MM.1S (cell line): ENCODE measurements around the gene NAA25.

Source experiments
- DNase-seq: peaks from one replicate; pipeline ENCODE4 v3.0.0-alpha.2; 2015
- H2AFZ ChIP-seq: fragments of 300-600 bp; sonication (generic); 2 replicates; pipeline ENCODE4 v1.6.0; 2016; ENCODE audit warnings: antibody characterized with exemption, low read length
- H3F3A ChIP-seq: fragments of 300-600 bp; sonication (generic); 2 replicates; pipeline ENCODE4 v1.6.1; 2016; ENCODE audit warnings: mild to moderate bottlenecking, antibody characterized with exemption, low read length, moderate library complexity, mixed read lengths; ENCODE audit not compliant: insufficient read depth
- H3K27ac ChIP-seq: fragments of 300-600 bp; sonication (generic); 2 replicates; pipeline ENCODE4 v1.5.1; 2016; ENCODE audit warnings: mild to moderate bottlenecking, low read length
- H3K27me3 ChIP-seq: fragments of 300-600 bp; sonication (generic); replicated peaks from 2 replicates; pipeline ENCODE4 v1.6.0; 2016; ENCODE audit warnings: low read length; ENCODE audit not compliant: insufficient read depth
- H3K36me3 ChIP-seq: fragments of 300-600 bp; sonication (generic); replicated peaks from 2 replicates; pipeline ENCODE4 v1.6.1; 2016; ENCODE audit warnings: mild to moderate bottlenecking, low read length, mixed read lengths; ENCODE audit not compliant: insufficient read depth
- H3K4me1 ChIP-seq: fragments of 300-600 bp; sonication (generic); 2 replicates; pipeline ENCODE4 v1.6.1; 2016; ENCODE audit warnings: low read length, mixed read lengths
- H3K4me2 ChIP-seq: fragments of 300-600 bp; sonication (generic); 2 replicates; pipeline ENCODE4 v1.6.0; 2016; ENCODE audit warnings: low read depth, low read length
- H3K4me3 ChIP-seq: fragments of 300-600 bp; sonication (generic); 2 replicates; pipeline ENCODE4 v1.5.1; 2016; ENCODE audit warnings: low read length, mixed read lengths
- H3K79me2 ChIP-seq: fragments of 300-600 bp; sonication (generic); 2 replicates; pipeline ENCODE4 v1.6.1; 2016; ENCODE audit warnings: mixed run types, low read length, mixed read lengths
- H3K9ac ChIP-seq: fragments of 300-600 bp; sonication (generic); 2 replicates; pipeline ENCODE4 v1.6.1; 2016; ENCODE audit warnings: low read length, mixed read lengths
- H3K9me2 ChIP-seq: fragments of 300-600 bp; sonication (generic); replicated peaks from 2 replicates; pipeline ENCODE4 v1.6.1; 2016; ENCODE audit warnings: mild to moderate bottlenecking, low read length, mixed read lengths; ENCODE audit not compliant: insufficient read depth
- H3K9me3 ChIP-seq: fragments of 300-600 bp; sonication (generic); replicated peaks from 2 replicates; pipeline ENCODE4 v1.6.1; 2016; ENCODE audit warnings: mild to moderate bottlenecking, low read length, mixed read lengths; ENCODE audit not compliant: insufficient read depth
- H4K20me1 ChIP-seq: fragments of 300-600 bp; sonication (generic); 2 replicates; pipeline ENCODE4 v1.6.1; 2016; ENCODE audit warnings: mild to moderate bottlenecking, low read length, moderate library complexity, mixed read lengths; ENCODE audit not compliant: insufficient read depth
- CTCF ChIP-seq: fragments of 300-600 bp; sonication (generic); IDR thresholded peaks from 2 replicates; pipeline ENCODE4 v1.5.1; 2016; ENCODE audit warnings: antibody characterized with exemption, low read length, mixed read lengths
- EZH2 ChIP-seq: fragments of 300-600 bp; sonication (generic); optimal IDR thresholded peaks from 2 replicates; pipeline ENCODE3; 2017; ENCODE audit warnings: low read depth, mild to moderate bottlenecking, antibody characterized with exemption, low read length, mixed read lengths
- EZH2phosphoT487 ChIP-seq: fragments of 300-600 bp; sonication (generic); IDR thresholded peaks from 2 replicates; pipeline ENCODE4 v1.6.1; 2018; ENCODE audit warnings: antibody characterized with exemption, low read length

NAA25 gene

GRCh38 chr12:112096070-112096469, 12.5 kb downstream of the NAA25 start:
- Histone ChIP-seq H3K27me3 (no peaks in the 10 kb centered on the region), H3K9me3 (no peaks in the 10 kb centered on the region), H3K27ac (no peak overlapping the region), H2AFZ (no peak overlapping the region), H3K4me2 (no peak overlapping the region), H3K4me1 (no peaks in the 10 kb centered on the region), H3F3A (no peaks in the 10 kb centered on the region), H3K79me2 (peaks cover 46% of the 10 kb centered on the region), H3K9ac (no peak overlapping the region), H3K4me3 (no peak overlapping the region), H3K9me2 (no peaks in the 10 kb centered on the region), H4K20me1 (no peaks in the 10 kb centered on the region), H3K36me3 (no peaks in the 10 kb centered on the region)
- DNase-seq: no peak
- no peak for TF ChIP-seq EZH2
- no peak for TF ChIP-seq EZH2phosphoT487
- no peak for TF ChIP-seq CTCF

- Histone ChIP-seq H3K27ac (no peak overlapping the region), H3K4me3 (no peak overlapping the region), H3K9me2 (no peaks in the 10 kb centered on the region), H3K79me2 (peaks cover 22% of the 10 kb centered on the region), H3K4me1 (no peaks in the 10 kb centered on the region), H4K20me1 (no peaks in the 10 kb centered on the region), H2AFZ (no peak overlapping the region), H3K36me3 (no peaks in the 10 kb centered on the region; the same call in 1 of the 2 replicates), H3K4me2 (no peak overlapping the region), H3K9ac (no peak overlapping the region), H3F3A (no peaks in the 10 kb centered on the region), H3K9me3 (no peaks in the 10 kb centered on the region), H3K27me3 (no peaks in the 10 kb centered on the region)
- TF ChIP-seq EZH2: no peak
- DNase-seq: no peak
These were observed 17.0 kb downstream of the NAA25 start for GRCh38 chr12:112091563-112091962.

- TF ChIP-seq EZH2 (no peak), EZH2phosphoT487 (no peak), CTCF (no peak)
- Histone ChIP-seq H3K27ac (no peak overlapping the region), H3F3A (no peaks in the 10 kb centered on the region), H3K36me3 (no peaks in the 10 kb centered on the region; the same call in 1 of the 2 replicates), H3K4me1 (no peaks in the 10 kb centered on the region), H3K9me3 (no peaks in the 10 kb centered on the region), H3K4me3 (no peak overlapping the region), H3K9ac (no peak overlapping the region), H3K4me2 (no peak overlapping the region), H3K27me3 (no peaks in the 10 kb centered on the region), H2AFZ (no peak overlapping the region), H4K20me1 (no peaks in the 10 kb centered on the region), H3K79me2 (no peaks in the 10 kb centered on the region; the same call in 1 of the 2 replicates), H3K9me2 (no peaks in the 10 kb centered on the region)
- no peak for DNase-seq
These were observed 20.7 kb downstream of the NAA25 start for GRCh38 chr12:112087851-112088250.

- no peaks in the 10 kb centered on the region for H3K9me2 ChIP-seq
- no peaks in the 10 kb centered on the region for H3K27me3 ChIP-seq
- no peaks in the 10 kb centered on the region for H3K9me3 ChIP-seq
- no peaks in the 10 kb centered on the region; the same call in 1 of the 2 replicates for H3K36me3 ChIP-seq
- TF ChIP-seq CTCF (no peak), EZH2phosphoT487 (no peak), EZH2 (no peak)
- H2AFZ ChIP-seq: no peak overlapping the region
- no peak overlapping the region for H3K9ac ChIP-seq
- H3K27ac ChIP-seq: no peak overlapping the region
- no peak overlapping the region for H3K4me2 ChIP-seq
- DNase-seq: no peak
- H3K4me3 ChIP-seq: no peak overlapping the region
- H3K79me2 ChIP-seq: no peaks in the 10 kb centered on the region; the same call in 1 of the 2 replicates
- no peaks in the 10 kb centered on the region for H4K20me1 ChIP-seq
- H3F3A ChIP-seq: no peaks in the 10 kb centered on the region
- H3K4me1 ChIP-seq: no peaks in the 10 kb centered on the region
These were observed 21.3 kb downstream of the NAA25 start for GRCh38 chr12:112087055-112087850.
